ENCODE measurements around the gene GNRHR.

GNRHR gene

DNA sequence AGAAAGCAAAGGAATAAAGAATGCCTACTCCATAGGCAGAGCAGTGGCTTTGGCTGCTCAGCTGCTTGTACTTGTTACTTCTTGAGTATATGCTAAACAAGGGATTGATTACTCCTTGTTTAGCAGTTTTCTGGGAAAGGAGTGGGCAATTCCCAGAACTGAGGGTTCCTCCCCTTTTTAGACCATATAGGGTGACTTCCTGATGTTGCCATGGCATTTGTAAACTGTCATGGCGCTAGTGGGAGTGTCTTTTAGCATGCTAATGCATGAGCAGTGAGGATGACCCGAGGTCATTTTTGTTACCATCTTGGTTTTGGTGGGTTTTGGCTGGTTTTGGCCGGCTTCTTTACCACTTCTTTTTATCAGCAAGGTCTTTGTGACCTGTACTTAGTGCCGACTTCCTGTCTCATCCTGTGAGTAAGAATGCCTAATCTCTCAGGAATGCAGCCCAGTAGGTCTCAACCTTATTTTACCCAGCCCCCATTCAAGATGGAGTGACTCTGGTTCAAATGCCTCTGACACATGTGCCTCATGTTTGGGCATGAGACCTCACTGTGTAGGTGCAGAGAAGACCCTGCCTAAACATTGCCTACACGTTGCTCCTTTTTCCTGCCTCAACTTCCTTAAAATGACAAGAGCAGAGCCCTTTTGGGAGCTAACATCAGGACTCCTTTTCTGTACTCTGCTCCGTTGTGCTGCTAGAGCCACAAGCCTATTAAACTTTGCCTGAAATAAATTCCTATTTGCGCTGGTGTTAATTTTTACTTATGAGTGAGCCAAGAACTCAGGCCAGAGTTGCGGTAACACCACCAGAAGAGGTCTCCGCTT is 32.2 kb downstream of the GNRHR start:
- no peak overlapping the region for H3K4me3 ChIP-seq (ENCODE audit: low read depth, low read length)
- DNase-seq: no peak
- no peak overlapping the region for H3K27ac ChIP-seq
- H3K9me3 ChIP-seq (ENCODE audit: severe bottlenecking): no peaks in the 10 kb centered on the region
- TF ChIP-seq CTCF (IDR thresholded peaks at IDR 0.05; ENCODE audit: low read depth, low read length): no peak
- H3K27me3 ChIP-seq (ENCODE audit: insufficient read depth, low read depth, severe bottlenecking): no peaks in the 10 kb centered on the region
- H3K36me3 ChIP-seq: no peaks in the 10 kb centered on the region

- Histone ChIP-seq H3K27ac (no peak overlapping the region), H3K36me3 (no peaks in the 10 kb centered on the region), H3K9me3 (ENCODE audit: severe bottlenecking) (no peaks in the 10 kb centered on the region), H3K4me3 (ENCODE audit: low read depth, low read length) (no peak overlapping the region), H3K27me3 (ENCODE audit: insufficient read depth, low read depth, severe bottlenecking) (no peaks in the 10 kb centered on the region)
- TF ChIP-seq CTCF (IDR thresholded peaks at IDR 0.05; ENCODE audit: low read depth, low read length): no peak
- no peak for DNase-seq
Observed at GRCh38 chr4:67721315-67721769, 32.8 kb downstream of the GNRHR start.

GRCh38 chr4:67719953-67720617 is 34.1 kb downstream of the GNRHR start:
- TF ChIP-seq CTCF (IDR thresholded peaks at IDR 0.05; ENCODE audit: low read depth, low read length): no peak
- Histone ChIP-seq H3K27me3 (ENCODE audit: insufficient read depth, low read depth, severe bottlenecking) (no peaks in the 10 kb centered on the region), H3K4me3 (ENCODE audit: low read depth, low read length) (no peak overlapping the region), H3K27ac (no peak overlapping the region), H3K36me3 (no peaks in the 10 kb centered on the region), H3K9me3 (ENCODE audit: severe bottlenecking) (no peaks in the 10 kb centered on the region)
- DNase-seq: no peak

DNA sequence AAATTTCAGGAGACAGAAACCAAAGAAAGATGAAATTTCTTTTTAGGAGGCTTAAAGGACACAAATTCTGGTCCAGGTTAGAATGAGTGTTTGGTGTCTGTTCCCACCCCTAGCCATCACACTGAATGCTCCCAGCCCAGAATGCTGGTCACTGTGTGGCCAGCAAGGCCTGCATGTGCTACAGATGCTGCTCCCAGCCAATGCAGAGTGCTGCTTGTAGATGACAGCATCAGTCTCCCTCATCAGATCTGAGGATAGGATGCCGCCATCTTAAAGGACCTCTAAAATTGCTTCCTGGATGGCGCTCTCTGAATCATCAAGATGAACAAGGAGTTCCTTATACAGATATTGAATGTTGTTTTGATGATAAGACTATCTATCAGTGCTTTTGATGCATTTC is 35.3 kb downstream of the GNRHR start:
- no peak overlapping the region for H3K4me3 ChIP-seq (ENCODE audit: low read depth, low read length)
- H3K9me3 ChIP-seq (ENCODE audit: severe bottlenecking): no peaks in the 10 kb centered on the region
- no peak for TF ChIP-seq CTCF (IDR thresholded peaks at IDR 0.05; ENCODE audit: low read depth, low read length)
- H3K36me3 ChIP-seq: no peaks in the 10 kb centered on the region
- no peak for DNase-seq
- no peaks in the 10 kb centered on the region for H3K27me3 ChIP-seq (ENCODE audit: insufficient read depth, low read depth, severe bottlenecking)
- no peak overlapping the region for H3K27ac ChIP-seq

GRCh38 chr4:67717586-67717985 is 36.6 kb downstream of the GNRHR start:
- no peaks in the 10 kb centered on the region for H3K27me3 ChIP-seq (ENCODE audit: insufficient read depth, low read depth, severe bottlenecking)
- TF ChIP-seq CTCF (IDR thresholded peaks at IDR 0.05; ENCODE audit: low read depth, low read length): no peak
- H3K9me3 ChIP-seq (ENCODE audit: severe bottlenecking): no peaks in the 10 kb centered on the region
- DNase-seq: no peak
- H3K36me3 ChIP-seq: no peaks in the 10 kb centered on the region
- no peak overlapping the region for H3K4me3 ChIP-seq (ENCODE audit: low read depth, low read length)
- H3K27ac ChIP-seq: no peak overlapping the region

Data from WERI-Rb-1 (cell line).